HCT116 (cell line): ENCODE data around the gene HIVEP3. TPM values are rescaled to one million over a fixed set of nuclear protein-coding genes. Genes with fewer than 3 reads are reported as not detected.

Experiments used
- ATAC-seq: fragments of 200-7000 bp; cut with Tn5 transposase; 2 replicates; pipeline ENCODE4 v1.9.1; 2020; ENCODE audit warnings: mild to moderate bottlenecking, moderate library complexity
- BruUV-seq: library from RNA; stranded (reverse); fragments of 400-500 nt; replicated peaks from 2 replicates; lab custom pipeline; 2021; lab: Mats Ljungman, UMichigan
- CTCF ChIA-PET: fragments of 300-600 bp; sonication (Branson Sonifier 250); formaldehyde crosslinking; loops from one replicate; lab custom pipeline; 2021; ENCODE audit warnings: antibody characterized with exemption; lab: Charles Lee
- POLR2A ChIA-PET: fragments of 300-600, 350-600 bp; sonication (Branson Sonifier 250); formaldehyde crosslinking; loops from one replicate; lab custom pipeline; 2021; ENCODE audit warnings: antibody characterized with exemption; lab: Charles Lee
- RAD21 ChIA-PET, 2 experiments: fragments of 300-600 bp; sonication (Branson Sonifier 250); formaldehyde crosslinking; loops; one replicate each; lab custom pipeline; 2023; ENCODE audit warnings: low total read pairs in 2 of 2; ENCODE audit not compliant: uncharacterized antibody in 2 of 2, unreplicated experiment in 2 of 2, low non-redundant PET in 1 of 2; lab: Charles Lee
- DNase-seq: peaks from one replicate; pipeline ENCODE4 v3.0.0-alpha.2; 2010; ENCODE audit warnings: low read depth, low spot score
- H2AFZ ChIP-seq: fragments of 200-600 bp; shearing (Covaris generic), sonication (generic); 2 replicates; pipeline ENCODE4 v1.6.1; 2017; ENCODE audit warnings: low read depth, mixed run types, mixed read lengths, antibody characterized with exemption, low read length; ENCODE audit not compliant: poor library complexity, severe bottlenecking
- H3K27ac ChIP-seq: 2 replicates; pipeline ENCODE4 v1.5.1; 2012; ENCODE audit warnings: low read depth, low read length
- H3K27me3 ChIP-seq: fragments of 200-600 bp; sonication (generic); 2 replicates; pipeline ENCODE4 v1.6.1; 2016; ENCODE audit warnings: mixed run types, low read length, mixed read lengths; ENCODE audit not compliant: insufficient read depth
- H3K36me3 ChIP-seq, 2 experiments: fragments of 200-500 bp in 1 of 2; fragments of 200-600 bp in 1 of 2; sonication (Bioruptor generic) in 1 of 2; sonication (generic) in 1 of 2; 2 replicates each; pipeline versions ENCODE4 v1.5.1 to v1.6.1; 2014 to 2016; ENCODE audit warnings: low read length in 2 of 2, inconsistent platforms in 1 of 2, mixed read lengths in 1 of 2, mixed run types in 1 of 2; ENCODE audit not compliant: insufficient read depth in 2 of 2, control insufficient read depth in 1 of 2
- H3K4me1 ChIP-seq, 2 experiments: fragments of 200-600 bp in 1 of 2; sonication (generic) in 1 of 2; 2 replicates each; pipeline versions ENCODE4 v1.5.1 to v1.6.1; 2012 to 2017; ENCODE audit warnings: low read length in 2 of 2, inconsistent platforms in 1 of 2, mild to moderate bottlenecking in 1 of 2, mixed read lengths in 1 of 2, mixed run types in 1 of 2, moderate library complexity in 1 of 2; ENCODE audit not compliant: insufficient read depth in 2 of 2, control insufficient read depth in 1 of 2
- H3K4me2 ChIP-seq: fragments of 200-600 bp; sonication (generic); 2 replicates; pipeline ENCODE4 v1.6.1; 2017; ENCODE audit warnings: mixed run types, low read length, mixed read lengths
- H3K4me3 ChIP-seq, 2 experiments: fragments of 200-600 bp in 1 of 2; sonication (generic) in 1 of 2; replicated peaks in 1 of 2; 2 replicates each; pipeline ENCODE4 v1.5.1; 2011 to 2016; ENCODE audit warnings: low read length in 2 of 2, control low read depth in 1 of 2, low read depth in 1 of 2, mild to moderate bottlenecking in 1 of 2, mixed read lengths in 1 of 2, mixed run types in 1 of 2
- H3K79me2 ChIP-seq: fragments of 200-600 bp; sonication (generic); 2 replicates; pipeline ENCODE4 v1.6.1; 2017; ENCODE audit warnings: mild to moderate bottlenecking, mixed run types, low read length, moderate library complexity, mixed read lengths; ENCODE audit not compliant: insufficient read depth
- H3K9ac ChIP-seq: fragments of 200-600 bp; sonication (generic); 2 replicates; pipeline ENCODE4 v1.6.1; 2016; ENCODE audit warnings: low read length, mixed read lengths
- H3K9me2 ChIP-seq: fragments of 200-600 bp; sonication (generic), shearing (Covaris generic); 2 replicates; pipeline ENCODE4 v1.6.1; 2017; ENCODE audit warnings: mixed run types, mild to moderate bottlenecking, moderate library complexity; ENCODE audit not compliant: insufficient read depth
- H3K9me3 ChIP-seq, 2 experiments: fragments of 200-500 bp in 1 of 2; fragments of 200-600 bp in 1 of 2; sonication (Bioruptor generic) in 1 of 2; sonication (generic) in 1 of 2; 2 replicates each; pipeline ENCODE4 v1.6.1; 2014 to 2017; ENCODE audit warnings: low read length in 2 of 2, mixed read lengths in 2 of 2, inconsistent platforms in 1 of 2, low read depth in 1 of 2, mild to moderate bottlenecking in 1 of 2, mixed run types in 1 of 2, moderate library complexity in 1 of 2; ENCODE audit not compliant: control insufficient read depth in 1 of 2, insufficient read depth in 1 of 2
- H4K20me1 ChIP-seq: fragments of 200-600 bp; sonication (generic), shearing (Covaris generic); 2 replicates; pipeline ENCODE4 v1.6.1; 2017; ENCODE audit warnings: mixed run types, mild to moderate bottlenecking, moderate library complexity; ENCODE audit not compliant: insufficient read depth
- ATF3 ChIP-seq: IDR thresholded peaks from 2 replicates; pipeline ENCODE4 v1.6.1; 2012
- CBX3 ChIP-seq: IDR thresholded peaks from 2 replicates; pipeline ENCODE4 v1.6.1; 2012; ENCODE audit warnings: low read depth
- CEBPB ChIP-seq: IDR thresholded peaks from 2 replicates; pipeline ENCODE4 v1.6.1; 2012; ENCODE audit warnings: low read depth
- ELF1 ChIP-seq: IDR thresholded peaks from 2 replicates; pipeline ENCODE4 v1.6.1; 2012; ENCODE audit warnings: low read depth, borderline replicate concordance
- EZH2 ChIP-seq: fragments of 200-600 bp; sonication (generic); IDR thresholded peaks from 2 replicates; pipeline ENCODE4 v1.6.1; 2017; ENCODE audit warnings: antibody characterized with exemption, mixed run types
- JUND ChIP-seq: IDR thresholded peaks from 2 replicates; pipeline ENCODE4 v1.6.1; 2012
- MAX ChIP-seq: IDR thresholded peaks from 2 replicates; pipeline ENCODE4 v1.6.1; 2012
- POLR2A ChIP-seq: IDR thresholded peaks from 2 replicates; pipeline ENCODE4 v1.7.0; 2011; ENCODE audit warnings: borderline replicate concordance; ENCODE audit not compliant: insufficient read depth, insufficient read length; ENCODE audit errors: extremely low read depth
- REST ChIP-seq: IDR thresholded peaks from 2 replicates; pipeline ENCODE4 v1.6.1; 2012; ENCODE audit warnings: low read depth
- SIN3A ChIP-seq: IDR thresholded peaks from 2 replicates; pipeline ENCODE4 v1.6.1; 2012; ENCODE audit warnings: low read depth
- SP1 ChIP-seq: IDR thresholded peaks from 2 replicates; pipeline ENCODE4 v1.6.1; 2012; ENCODE audit warnings: low read depth
- SRF ChIP-seq: IDR thresholded peaks from 2 replicates; pipeline ENCODE4 v1.6.1; 2012; ENCODE audit warnings: low read depth
- TCF7L2 ChIP-seq: IDR thresholded peaks from 2 replicates; pipeline ENCODE4 v1.7.0; 2011; ENCODE audit warnings: borderline replicate concordance, inconsistent platforms; ENCODE audit not compliant: insufficient read depth, insufficient read length; ENCODE audit errors: extremely low read depth
- ZFX ChIP-seq: fragments of 450-650 bp; IDR thresholded peaks from 2 replicates; pipeline ENCODE4 v1.6.1; 2017
- intact Hi-C: fragments of 100-400 bp; cut with micrococcal nuclease; formaldehyde crosslinking; loops from 2 replicates; pipeline ENCODE4 v1.10.0; 2022
- total RNA-seq: library from RNA; stranded (reverse); gene quantifications from one replicate; pipeline ENCODE4 v1.2.1, GENCODE V29; 2021; ENCODE audit not compliant: unreplicated experiment

Gene HIVEP3
- total RNA-seq, 1 experiment from 2014 or later: 7.1 TPM

GRCh38 chr1:41631154-41631553 is 287.6 kb downstream of the HIVEP3 start:
- TF ChIP-seq MAX: no peak
- TF ChIP-seq ATF3: no peak
- no peak for TF ChIP-seq ELF1
- TF ChIP-seq POLR2A: no peak
- TF ChIP-seq SP1: no peak
- no peak for TF ChIP-seq SRF
- TF ChIP-seq ZFX: no peak
- no peak for TF ChIP-seq JUND
- no peak for TF ChIP-seq TCF7L2
- no peak for TF ChIP-seq EZH2
- TF ChIP-seq, all 23 proteins: peak for 0
- Histone ChIP-seq H3K4me3 (no peak overlapping the region), H3K9ac (no peak overlapping the region), H3K27ac (no peak overlapping the region), H3K79me2 (no peaks in the 10 kb centered on the region), H3K4me2 (no peak overlapping the region), H3K4me1 (peaks cover 14 to 23% of the 10 kb centered on the region in 2 experiments), H3K27me3 (no peaks in the 10 kb centered on the region), H3K9me3 (no peaks in the 10 kb centered on the region), H4K20me1 (no peaks in the 10 kb centered on the region), H3K36me3 (no peaks in the 10 kb centered on the region), H3K9me2 (no peaks in the 10 kb centered on the region), H2AFZ (no peak overlapping the region)
- ATAC-seq: no peak
- intact Hi-C loops: no loop called here
- ChIA-PET RAD21 (no interaction called here), POLR2A (no interaction called here), CTCF (no interaction called here)
- DNase-seq: no peak
- no TSS peak for BruUV-seq

- Histone ChIP-seq H4K20me1 (no peaks in the 10 kb centered on the region), H3K27me3 (no peaks in the 10 kb centered on the region), H3K36me3 (no peaks in the 10 kb centered on the region), H3K79me2 (no peaks in the 10 kb centered on the region), H3K4me2 (no peak overlapping the region), H3K27ac (no peak overlapping the region), H3K9me2 (no peaks in the 10 kb centered on the region), H3K4me1 (peaks cover 16 to 28% of the 10 kb centered on the region in 2 experiments), H2AFZ (no peak overlapping the region), H3K4me3 (no peak overlapping the region), H3K9me3 (no peaks in the 10 kb centered on the region), H3K9ac (no peak overlapping the region)
- intact Hi-C loops: no loop called here
- no TSS peak for BruUV-seq
- CTCF ChIA-PET: no interaction called here
- POLR2A ChIA-PET: no interaction called here
- TF ChIP-seq CEBPB (no peak), MAX (no peak), CBX3 (no peak), ZFX (no peak), SIN3A (no peak), ATF3 (no peak), REST (no peak)
- ATAC-seq: no peak
- RAD21 ChIA-PET: no interaction called here
- no peak for DNase-seq
Measured at GRCh38 chr1:41629571-41629970, 289.2 kb downstream of the HIVEP3 start.
